GM19351 (cell line): ENCODE results near the gene OR5I1.
"Not testable (repeated sequence)": the region's sequence is repeated elsewhere in the genome, so short reads cannot be mapped to it uniquely, and the experiment has no call there.

Source experiments
- ATAC-seq: cut with Tn5 transposase; IDR thresholded peaks from one replicate; pipeline ENCODE4 v1.9.1; 2021; ENCODE audit warnings: mild to moderate bottlenecking, moderate library complexity; ENCODE audit not compliant: unreplicated experiment

OR5I1 gene

DNA sequence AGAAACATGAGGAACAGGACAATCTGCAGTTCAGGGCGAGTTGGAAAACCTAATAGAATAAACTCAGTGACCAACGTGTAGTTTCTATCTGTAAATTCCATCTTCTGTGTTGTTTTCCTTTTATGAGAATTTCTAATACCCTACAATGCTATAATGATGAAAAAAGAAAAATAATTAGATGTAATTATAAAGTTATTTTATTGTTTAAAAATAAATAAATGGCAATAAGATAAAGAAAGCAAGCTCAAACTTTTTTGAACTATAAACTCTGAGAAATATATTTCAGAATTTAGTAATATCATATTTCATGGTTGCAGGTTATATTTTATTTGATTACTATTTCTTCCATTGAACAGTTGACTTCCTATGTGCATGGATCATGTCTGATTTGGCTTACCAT, at the start of gene OR5I1:
Gene OR5I1, minus strand, starts transcription at position 101 of the 400 bp plus-strand sequence. Its CDS starts 0 bp downstream, at position 101.
- ATAC-seq = no peak

DNA sequence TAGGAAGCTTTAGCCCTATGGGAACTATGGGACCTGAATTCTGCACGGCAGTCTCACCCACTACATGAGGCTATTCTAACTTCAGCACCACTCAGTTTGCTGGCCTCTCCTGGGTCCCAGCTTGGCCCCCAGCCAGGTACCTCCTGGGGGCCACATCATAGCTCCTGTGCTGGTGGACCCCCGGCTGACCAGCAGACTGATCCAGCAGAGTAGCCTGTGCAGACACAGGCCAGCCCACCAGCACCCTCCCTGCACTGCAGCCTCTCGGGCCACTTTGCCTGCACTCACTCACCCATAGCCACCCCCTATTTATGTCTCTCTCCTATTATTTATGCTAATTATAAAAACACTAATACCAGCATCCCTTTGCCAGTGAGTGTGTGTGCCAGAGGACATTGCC, 34.7 kb upstream of the OR5I1 start:
- ATAC-seq = no peak

GRCh38 chr11:55969845-55970244, 33.6 kb upstream of the OR5I1 start, which contains the start of gene OR10AG1:
Gene OR10AG1, minus strand, starts transcription at chr11:55969945. Its CDS starts 38 bp downstream, at chr11:55969907.
- no peak for ATAC-seq

- ATAC-seq = no peak
These were observed 31.7 kb upstream of the OR5I1 start for GRCh38 chr11:55967914-55968313.

DNA sequence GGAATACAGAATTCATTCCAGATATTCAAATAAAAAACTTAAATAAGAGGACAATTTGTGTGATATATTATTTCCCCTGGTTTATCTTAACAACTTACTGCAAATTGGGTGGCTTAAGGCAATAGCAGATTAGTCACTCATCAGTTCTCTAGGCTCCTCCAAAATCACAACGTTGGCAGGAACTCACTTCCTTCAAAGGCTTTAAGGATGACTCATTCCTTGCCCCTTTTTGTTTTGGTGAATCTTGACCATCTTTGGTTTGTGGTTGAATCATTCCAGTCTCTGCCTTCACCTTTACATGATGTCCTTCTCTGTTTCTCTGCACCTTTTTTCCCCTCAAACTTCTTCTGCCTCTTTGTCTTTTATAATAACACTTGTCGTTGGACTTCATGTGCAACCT, 30.2 kb upstream of the OR5I1 start:
- ATAC-seq = no peak

GRCh38 chr11:55956521-55956920, 20.3 kb upstream of the OR5I1 start:
- ATAC-seq = no peak

GRCh38 chr11:55949330-55949729, 13.1 kb upstream of the OR5I1 start:
- ATAC-seq = no peak

GRCh38 chr11:55942785-55943392, 6.7 kb upstream of the OR5I1 start:
- peak; percentile 69 for ATAC-seq

DNA sequence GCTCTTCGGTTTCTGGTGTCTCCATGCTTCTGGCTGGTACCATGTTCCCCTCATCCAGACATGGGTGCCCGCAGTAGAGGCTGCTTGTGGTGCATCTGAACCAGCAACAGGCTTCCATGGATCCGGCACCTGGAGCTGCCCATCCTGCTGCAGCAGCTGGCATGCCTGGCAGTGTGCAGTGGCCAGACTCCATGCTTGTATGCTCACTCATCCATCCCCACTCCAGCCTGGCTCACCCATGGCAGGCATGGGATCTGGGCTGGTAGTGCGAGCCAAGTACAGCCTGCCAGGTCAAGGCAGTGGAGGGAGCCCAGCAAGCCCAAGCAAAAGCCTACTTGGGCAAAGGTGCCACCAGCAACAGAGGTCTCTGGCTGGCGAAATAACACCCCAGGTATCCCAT, 15.7 kb downstream of the OR5I1 start:
- ATAC-seq = no peak

GRCh38 chr11:55914482-55914881, 21.7 kb downstream of the OR5I1 start, which contains the start of gene OR5W2:
Gene OR5W2, minus strand, starts transcription at chr11:55914582. Its CDS starts 0 bp downstream, at chr11:55914582.
- ATAC-seq = no peak

DNA sequence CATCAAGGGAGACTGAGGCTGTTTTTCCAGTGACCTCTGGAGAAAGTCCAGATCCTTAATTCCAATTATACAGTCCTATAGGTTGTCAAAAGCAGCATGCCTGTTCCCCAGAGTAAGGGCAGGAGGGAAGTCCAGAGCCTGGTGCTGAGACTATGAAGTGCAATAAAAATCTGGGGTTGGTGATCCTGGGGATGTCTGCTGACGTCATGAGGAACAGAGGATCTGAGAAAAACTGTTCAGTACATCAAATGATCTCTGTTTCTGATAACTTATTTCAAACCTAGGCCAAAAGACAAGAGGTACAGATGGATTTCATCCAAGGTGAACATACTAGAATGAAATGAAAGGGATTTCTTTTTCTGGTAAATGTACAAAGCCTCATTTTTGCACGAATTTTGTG, 33.9 kb downstream of the OR5I1 start:
- no peak for ATAC-seq

DNA sequence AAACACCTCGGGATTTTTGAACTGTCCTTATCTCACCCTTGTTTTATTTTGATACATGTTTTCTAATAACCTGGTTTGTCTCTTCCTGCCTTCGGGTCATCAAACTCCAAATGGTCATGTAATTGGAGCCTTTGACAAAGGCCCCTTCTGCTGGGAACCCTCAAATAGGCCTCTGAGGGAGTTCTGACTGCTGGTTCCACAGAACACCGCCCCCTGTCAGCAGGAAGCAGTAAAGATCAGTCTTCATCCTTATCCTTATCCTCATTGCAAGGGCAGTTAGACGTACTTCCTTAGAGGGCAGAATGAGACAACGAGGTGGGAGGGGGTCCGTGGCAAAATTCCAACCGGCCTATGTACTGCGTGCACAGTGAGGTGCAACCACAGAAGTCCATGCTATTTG, 41.0 kb downstream of the OR5I1 start:
- no peak for ATAC-seq

DNA sequence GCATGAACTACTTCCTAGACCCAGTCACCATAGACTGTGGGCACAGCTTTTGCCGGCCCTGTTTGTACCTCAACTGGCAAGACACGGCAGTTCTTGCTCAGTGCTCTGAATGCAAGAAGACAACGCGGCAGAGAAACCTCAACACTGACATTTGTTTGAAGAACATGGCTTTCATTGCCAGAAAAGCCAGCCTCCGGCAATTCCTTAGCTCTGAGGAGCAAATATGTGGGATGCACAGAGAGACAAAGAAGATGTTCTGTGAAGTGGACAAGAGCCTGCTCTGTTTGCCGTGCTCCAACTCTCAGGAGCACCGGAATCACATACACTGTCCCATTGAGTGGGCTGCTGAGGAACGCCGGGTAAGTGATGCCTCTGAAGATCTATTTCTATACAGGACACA, 50.7 kb downstream of the OR5I1 start:
- ATAC-seq = not testable (repeated sequence)
